GM10266 (cell line): ENCODE measurements around the gene ITGA11.
"Not testable (repeated sequence)": the region's sequence is repeated elsewhere in the genome, so short reads cannot be mapped to it uniquely, and the experiment has no call there.

Experiments used
- DNase-seq: peaks from one replicate; pipeline ENCODE4 v3.0.0; 2012; ENCODE audit errors: extremely low spot score
- TF ChIP-seq, protein P1 (sequence below): IDR thresholded peaks from 2 replicates; pipeline ENCODE4 v1.5.1; 2012; ENCODE audit warnings: mild to moderate bottlenecking, low read depth; ENCODE audit not compliant: control insufficient read depth, insufficient read depth; ENCODE audit errors: missing control alignments

Gene ITGA11

DNA sequence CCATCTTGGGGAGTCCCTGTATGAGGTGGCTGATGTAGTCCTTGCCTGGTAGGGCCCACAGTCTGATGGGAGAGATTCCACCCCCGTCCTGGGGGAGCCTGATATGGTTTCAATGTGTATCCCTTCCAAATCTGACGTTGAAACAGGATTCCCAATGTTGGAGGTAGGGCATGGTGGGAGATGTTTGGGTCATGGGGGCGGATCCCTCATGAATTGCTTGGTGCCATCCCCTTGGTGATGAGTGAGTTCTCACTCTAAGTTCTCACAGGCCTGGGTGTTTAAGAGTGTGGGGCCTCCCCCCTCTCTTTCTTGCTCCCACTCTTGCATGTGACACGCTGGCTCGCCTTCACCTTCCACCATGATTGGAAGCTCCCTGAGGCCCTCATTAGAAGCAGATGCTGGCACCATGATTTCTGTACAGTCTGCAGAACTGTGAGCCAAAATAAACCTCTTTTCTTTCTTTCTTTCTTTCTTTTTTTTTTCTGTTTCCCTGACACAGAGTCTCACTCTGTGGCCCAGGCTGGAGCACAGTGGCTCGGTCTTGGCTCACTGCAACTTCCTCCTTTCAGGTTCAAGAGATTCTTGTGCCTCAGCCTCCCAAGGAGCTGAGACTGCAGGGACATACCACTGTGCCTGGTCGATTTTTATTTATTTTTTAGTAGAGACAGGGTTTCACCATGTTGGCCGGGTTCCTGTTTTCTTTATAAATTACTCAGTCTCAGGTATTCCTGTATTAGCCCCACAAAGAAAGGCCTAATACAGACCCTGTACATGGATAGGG, 28.6 kb downstream of the ITGA11 start:
- DNase-seq: no peak
- TF ChIP-seq, protein P1, sequence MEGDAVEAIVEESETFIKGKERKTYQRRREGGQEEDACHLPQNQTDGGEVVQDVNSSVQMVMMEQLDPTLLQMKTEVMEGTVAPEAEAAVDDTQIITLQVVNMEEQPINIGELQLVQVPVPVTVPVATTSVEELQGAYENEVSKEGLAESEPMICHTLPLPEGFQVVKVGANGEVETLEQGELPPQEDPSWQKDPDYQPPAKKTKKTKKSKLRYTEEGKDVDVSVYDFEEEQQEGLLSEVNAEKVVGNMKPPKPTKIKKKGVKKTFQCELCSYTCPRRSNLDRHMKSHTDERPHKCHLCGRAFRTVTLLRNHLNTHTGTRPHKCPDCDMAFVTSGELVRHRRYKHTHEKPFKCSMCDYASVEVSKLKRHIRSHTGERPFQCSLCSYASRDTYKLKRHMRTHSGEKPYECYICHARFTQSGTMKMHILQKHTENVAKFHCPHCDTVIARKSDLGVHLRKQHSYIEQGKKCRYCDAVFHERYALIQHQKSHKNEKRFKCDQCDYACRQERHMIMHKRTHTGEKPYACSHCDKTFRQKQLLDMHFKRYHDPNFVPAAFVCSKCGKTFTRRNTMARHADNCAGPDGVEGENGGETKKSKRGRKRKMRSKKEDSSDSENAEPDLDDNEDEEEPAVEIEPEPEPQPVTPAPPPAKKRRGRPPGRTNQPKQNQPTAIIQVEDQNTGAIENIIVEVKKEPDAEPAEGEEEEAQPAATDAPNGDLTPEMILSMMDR: no peak

DNA sequence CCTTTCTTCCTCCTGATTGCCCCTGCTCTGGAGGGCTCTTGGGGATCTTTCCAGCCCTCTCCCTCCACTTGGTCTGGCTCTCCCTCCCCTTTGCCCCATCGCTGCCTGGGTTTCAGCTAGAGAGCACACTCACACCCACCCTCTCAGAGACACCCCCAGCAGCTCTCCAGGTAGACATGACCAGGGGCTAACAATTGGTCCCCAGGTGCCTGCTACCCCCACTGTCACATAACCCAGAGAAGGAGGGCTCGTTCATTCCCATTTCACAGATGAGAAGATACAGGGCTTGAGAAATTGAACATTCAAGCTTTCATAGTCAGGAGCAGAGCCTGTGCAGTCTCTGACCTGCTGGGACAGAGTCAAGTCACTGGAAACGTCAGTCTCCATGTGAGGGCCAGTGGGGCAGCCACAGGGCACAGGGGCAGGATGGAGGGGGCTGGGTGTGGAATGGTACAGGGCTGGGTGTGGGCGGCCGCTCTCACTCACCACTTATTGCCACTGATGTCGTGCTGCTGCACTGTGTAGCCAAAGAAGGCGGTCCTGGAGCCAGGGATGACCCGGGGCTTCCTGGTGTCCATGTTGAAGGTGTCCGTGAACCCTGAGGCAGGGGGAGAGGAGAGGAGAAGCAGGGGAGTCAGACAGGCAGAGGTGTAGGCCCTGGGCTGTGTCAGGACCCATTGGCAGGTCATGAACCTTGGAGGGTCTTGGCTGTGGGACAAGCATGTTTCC, 29.4 kb downstream of the ITGA11 start:
- no peak for DNase-seq
- TF ChIP-seq, protein P1: no peak

DNA sequence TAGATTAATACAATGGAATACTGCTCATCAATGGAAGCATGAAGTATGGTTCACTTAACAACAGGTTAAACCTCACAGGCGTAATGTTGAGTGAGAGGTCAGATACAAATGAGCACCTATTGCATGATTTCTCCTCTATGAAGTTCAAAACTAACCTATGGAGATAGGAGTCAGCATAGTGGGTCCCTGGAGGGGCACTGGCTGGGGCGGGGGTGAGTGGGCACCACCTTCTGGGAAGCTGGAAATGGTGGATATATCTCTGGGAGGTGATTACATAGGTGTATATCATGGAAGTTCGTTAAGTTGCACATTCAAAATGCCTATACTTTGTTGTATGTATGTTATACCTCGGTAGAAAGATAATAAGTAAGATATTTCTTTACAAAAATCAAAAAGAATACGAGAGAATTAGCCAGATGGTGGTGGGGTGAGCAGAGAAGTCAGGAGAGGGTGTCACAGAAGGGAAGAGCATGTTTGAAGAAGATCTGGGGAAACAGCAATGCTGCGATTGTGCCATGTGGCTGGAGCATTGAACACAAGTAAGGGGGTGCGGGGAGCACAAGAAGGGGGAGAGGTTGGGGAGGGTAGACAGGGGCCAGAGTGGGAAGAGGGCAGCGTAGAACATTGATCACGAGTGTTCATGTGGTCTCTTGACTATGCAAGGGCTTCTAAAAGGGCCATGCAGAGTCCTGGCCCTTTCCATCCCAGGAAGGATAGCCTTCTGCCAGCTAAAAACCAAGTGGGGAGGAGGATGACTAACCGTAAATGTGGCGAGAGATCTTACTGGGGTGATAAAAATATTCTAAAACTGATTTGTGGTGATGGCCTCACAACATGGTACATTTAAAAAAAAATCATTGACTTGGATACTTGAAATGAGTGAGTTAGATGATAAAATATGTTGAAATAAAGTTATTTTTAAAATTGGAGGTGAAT, 30.2 kb downstream of the ITGA11 start:
- DNase-seq: no peak
- TF ChIP-seq, protein P1: no peak

DNA sequence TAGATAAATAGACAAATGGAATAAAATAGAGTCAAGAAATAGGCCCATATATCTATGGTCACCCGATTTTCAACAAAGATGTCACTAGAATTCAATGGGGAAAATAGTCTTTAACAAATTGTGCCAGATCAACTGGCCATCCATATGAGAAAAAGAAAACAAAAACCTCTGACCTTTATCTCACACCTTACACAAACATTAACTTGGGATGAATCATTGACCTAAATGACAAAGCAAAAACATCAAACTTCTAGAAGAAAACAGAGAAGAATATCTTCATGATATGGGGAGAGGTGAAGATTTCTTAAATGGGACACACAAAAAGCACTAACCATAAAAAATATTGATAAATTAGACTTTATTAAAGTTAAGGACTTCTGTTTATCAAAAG, 31.9 kb downstream of the ITGA11 start:
- no peak for DNase-seq
- TF ChIP-seq, protein P1: no peak

DNA sequence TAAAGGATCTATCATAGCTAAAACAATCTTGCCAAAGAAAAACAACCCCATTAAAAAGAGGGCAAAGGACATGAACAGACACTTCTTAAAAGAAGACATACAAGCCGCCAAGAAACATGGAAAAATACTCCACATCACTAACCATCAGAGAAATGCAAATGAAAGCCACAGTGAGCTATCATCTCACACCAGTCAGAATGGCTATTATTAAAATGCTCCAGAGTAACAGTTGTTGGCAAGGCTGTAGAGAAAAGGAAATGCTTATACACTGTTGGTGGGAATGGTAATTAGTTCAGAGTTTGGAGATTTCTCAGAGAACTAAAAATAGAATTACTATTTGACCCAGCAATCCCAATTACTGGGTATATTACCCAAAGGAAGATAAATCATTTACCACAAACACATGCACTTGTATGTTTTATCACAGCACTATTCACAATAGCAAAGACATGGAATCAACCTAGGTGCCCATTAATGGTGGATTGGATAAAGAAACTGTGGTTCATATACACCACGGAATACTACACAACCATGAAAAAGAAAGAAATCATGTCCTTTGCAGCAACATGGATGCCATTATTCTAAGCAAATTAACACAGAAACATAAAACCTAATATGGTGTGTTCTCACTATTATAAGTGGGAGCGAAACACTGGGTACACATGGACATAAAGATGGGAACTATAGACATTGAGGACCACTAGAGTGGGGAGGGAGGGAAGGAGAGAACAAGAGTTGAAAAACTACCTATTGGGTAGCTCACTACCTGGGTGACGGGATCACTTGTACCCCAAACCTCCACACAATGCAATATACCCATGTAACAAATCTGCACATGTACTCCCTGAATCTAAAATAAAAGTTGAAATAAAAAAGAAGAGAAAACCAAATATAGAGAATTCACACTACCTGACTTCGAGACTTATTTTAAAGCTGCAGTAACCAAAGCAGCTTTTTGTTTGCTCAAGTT, 32.6 kb downstream of the ITGA11 start:
- TF ChIP-seq, protein P1: no peak
- no peak for DNase-seq

DNA sequence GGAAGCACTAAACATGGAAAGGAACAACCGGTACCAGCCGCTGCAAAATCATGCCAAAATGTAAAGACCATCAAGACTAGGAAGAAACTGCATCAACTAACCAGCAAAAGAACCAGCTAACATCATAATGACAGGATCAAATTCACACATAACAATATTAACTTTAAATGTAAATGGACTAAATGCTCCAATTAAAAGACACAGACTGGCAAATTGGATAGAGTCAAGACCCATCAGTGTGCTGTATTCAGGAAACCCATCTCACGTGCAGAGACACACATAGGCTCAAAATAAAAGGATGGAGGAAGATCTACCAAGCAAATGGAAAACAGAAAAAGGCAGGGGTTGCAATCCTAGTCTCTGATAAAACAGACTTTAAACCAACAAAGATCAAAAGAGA, 34.0 kb downstream of the ITGA11 start:
- not testable (repeated sequence) for DNase-seq
